Natural killer cell treated with Interleukin-12 subunit alpha and Interleukin-12 subunit beta and Interleukin-15 and Interleukin-18, amount 100 ng/mL, for 72 hours (primary cell): ENCODE data around the gene ZNF518B. TPM values are rescaled to one million over a fixed set of nuclear protein-coding genes. Genes with fewer than 3 reads are reported as not detected.
"Not testable (repeated sequence)": the region's sequence is repeated elsewhere in the genome, so short reads cannot be mapped to it uniquely, and the experiment has no call there.

ENCODE experiments used
- ATAC-seq, 2 donors: fragments of 150-1000 bp; cut with Tn5 transposase in 1 of 2; sonication (Bioruptor Pico), chemical (Tn5 transposase) in 1 of 2; 2 replicates each; pipeline ENCODE4 v1.10.0; 2021
- DNase-seq: peaks from one replicate; pipeline ENCODE4 v3.0.0; 2022; ENCODE audit warnings: low spot score
- H3K27ac Mint-ChIP-seq, 2 donors: 1 replicate in 1 of 2; 2 replicates in 1 of 2; pipeline ENCODE4 v1.8.0; 2022; ENCODE audit warnings: mixed read lengths in 2 of 2, mild to moderate bottlenecking in 1 of 2, moderate library complexity in 1 of 2
- H3K27me3 Mint-ChIP-seq, 2 donors: 1 replicate in 1 of 2; 2 replicates in 1 of 2; pipeline ENCODE4 v1.8.0; 2022; ENCODE audit warnings: mixed read lengths in 2 of 2
- H3K36me3 Mint-ChIP-seq: one replicate; pipeline ENCODE4 v1.8.0; 2022; ENCODE audit warnings: mixed read lengths
- H3K4me1 Mint-ChIP-seq, 2 donors: 1 replicate in 1 of 2; 2 replicates in 1 of 2; pipeline ENCODE4 v1.8.0; 2022; ENCODE audit warnings: low read depth in 2 of 2, mixed read lengths in 2 of 2, mild to moderate bottlenecking in 1 of 2
- H3K4me3 Mint-ChIP-seq: one replicate; pipeline ENCODE4 v1.8.0; 2022; ENCODE audit warnings: mixed read lengths
- H3K9me3 Mint-ChIP-seq: 2 replicates; pipeline ENCODE4 v1.8.0; 2022; ENCODE audit warnings: mixed read lengths
- total RNA-seq, 2 donors: library from RNA; stranded (reverse); gene quantifications; one replicate each; pipeline ENCODE4 v1.2.3, GENCODE V29; 2022

The ZNF518B gene
- total RNA-seq, 2 donors from 2014 or later: 15.3 to 28.6 TPM

GRCh38 chr4:10448991-10449390 is 8.2 kb downstream of the ZNF518B start:
- DNase-seq: no peak
- no peak overlapping the region for H3K27ac Mint-ChIP-seq
- H3K4me1 Mint-ChIP-seq: peaks cover 0 to 7% of the 10 kb centered on the region in 2 donors
- no peak for ATAC-seq
- peaks cover 9% of the 10 kb centered on the region for H3K9me3 Mint-ChIP-seq
- H3K36me3 Mint-ChIP-seq: peaks cover 73% of the 10 kb centered on the region
- H3K27me3 Mint-ChIP-seq: no peaks in the 10 kb centered on the region
- H3K4me3 Mint-ChIP-seq: no peak overlapping the region

- H3K4me1 Mint-ChIP-seq: peaks cover 0 to 5% of the 10 kb centered on the region in 2 donors
- ATAC-seq (no peak), DNase-seq (no peak)
- H3K9me3 Mint-ChIP-seq: peaks cover 17% of the 10 kb centered on the region
- H3K4me3 Mint-ChIP-seq: no peak overlapping the region
- no peak overlapping the region for H3K27ac Mint-ChIP-seq
- H3K27me3 Mint-ChIP-seq: no peaks in the 10 kb centered on the region
- H3K36me3 Mint-ChIP-seq: peaks cover 62% of the 10 kb centered on the region
These were observed 14.2 kb downstream of the ZNF518B start for GRCh38 chr4:10442976-10443375.

GRCh38 chr4:10441512-10441911 is 15.7 kb downstream of the ZNF518B start:
- DNase-seq (no peak), ATAC-seq (no peak)
- H3K4me1 Mint-ChIP-seq: no peaks in the 10 kb centered on the region
- no peak overlapping the region for H3K27ac Mint-ChIP-seq
- peaks cover 50% of the 10 kb centered on the region for H3K36me3 Mint-ChIP-seq
- H3K9me3 Mint-ChIP-seq: peaks cover 11% of the 10 kb centered on the region
- H3K27me3 Mint-ChIP-seq: no peaks in the 10 kb centered on the region
- H3K4me3 Mint-ChIP-seq: no peak overlapping the region

- Mint-ChIP-seq H3K27ac (no peak overlapping the region), H3K9me3 (peaks cover 11% of the 10 kb centered on the region), H3K4me3 (no peak overlapping the region), H3K4me1 (no peaks in the 10 kb centered on the region), H3K27me3 (no peaks in the 10 kb centered on the region), H3K36me3 (peaks cover 30% of the 10 kb centered on the region)
- no peak for DNase-seq
- no peak for ATAC-seq
These were observed 18.3 kb downstream of the ZNF518B start for GRCh38 chr4:10438924-10439323.

- Mint-ChIP-seq H3K27me3 (no peaks in the 10 kb centered on the region), H3K36me3 (peaks cover 20% of the 10 kb centered on the region), H3K9me3 (peaks cover 4% of the 10 kb centered on the region), H3K4me1 (no peaks in the 10 kb centered on the region), H3K4me3 (no peak overlapping the region), H3K27ac (no peak overlapping the region)
- ATAC-seq: no peak
- DNase-seq: no peak
These were observed 19.5 kb downstream of the ZNF518B start for GRCh38 chr4:10437735-10438134.

GRCh38 chr4:10427680-10428079 is 29.5 kb downstream of the ZNF518B start:
- H3K9me3 Mint-ChIP-seq, H3K4me1 Mint-ChIP-seq, H3K27ac Mint-ChIP-seq, H3K36me3 Mint-ChIP-seq, ATAC-seq, H3K4me3 Mint-ChIP-seq, DNase-seq: not testable (repeated sequence)
- H3K27me3 Mint-ChIP-seq: peaks cover 13 to 19% of the 10 kb centered on the region in 2 donors

GRCh38 chr4:10421344-10422055 is 35.7 kb downstream of the ZNF518B start:
- Mint-ChIP-seq H3K27ac (no peak overlapping the region), H3K4me1 (peaks cover 0 to 3% of the 10 kb centered on the region in 2 donors), H3K9me3 (peaks cover 8% of the 10 kb centered on the region), H3K36me3 (peaks cover 10% of the 10 kb centered on the region), H3K27me3 (peaks cover 5 to 14% of the 10 kb centered on the region in 2 donors), H3K4me3 (no peak overlapping the region)
- no peak for ATAC-seq
- DNase-seq: no peak

GRCh38 chr4:10417740-10418139 is 39.5 kb downstream of the ZNF518B start:
- DNase-seq (no peak), ATAC-seq (no peak)
- no peak overlapping the region for H3K27ac Mint-ChIP-seq
- peaks cover 0 to 3% of the 10 kb centered on the region in 2 donors for H3K4me1 Mint-ChIP-seq
- no peaks in the 10 kb centered on the region for H3K27me3 Mint-ChIP-seq
- peaks cover 3% of the 10 kb centered on the region for H3K9me3 Mint-ChIP-seq
- no peak overlapping the region for H3K4me3 Mint-ChIP-seq
- no peaks in the 10 kb centered on the region for H3K36me3 Mint-ChIP-seq

GRCh38 chr4:10416441-10416840 is 40.8 kb downstream of the ZNF518B start:
- Mint-ChIP-seq H3K27me3 (no peaks in the 10 kb centered on the region), H3K27ac (no peak overlapping the region), H3K36me3 (no peaks in the 10 kb centered on the region), H3K9me3 (peaks cover 3% of the 10 kb centered on the region), H3K4me3 (no peak overlapping the region), H3K4me1 (peaks cover 0 to 3% of the 10 kb centered on the region in 2 donors)
- DNase-seq (no peak), ATAC-seq (no peak)

- DNase-seq: no peak
- Mint-ChIP-seq H3K4me3 (no peak overlapping the region), H3K36me3 (no peaks in the 10 kb centered on the region), H3K4me1 (peaks cover 0 to 3% of the 10 kb centered on the region in 2 donors), H3K9me3 (no peaks in the 10 kb centered on the region), H3K27me3 (no peaks in the 10 kb centered on the region), H3K27ac (no peak overlapping the region)
- no peak for ATAC-seq
These were observed 44.0 kb downstream of the ZNF518B start for GRCh38 chr4:10413177-10413576.

- ATAC-seq: no peak
- H3K4me3 Mint-ChIP-seq: no peak overlapping the region
These were observed 51.6 kb downstream of the ZNF518B start for GRCh38 chr4:10405672-10406071.

GRCh38 chr4:10403633-10404445 is 53.4 kb downstream of the ZNF518B start:
- Mint-ChIP-seq H3K27me3 (peaks cover 0 to 18% of the 10 kb centered on the region in 2 donors), H3K36me3 (no peaks in the 10 kb centered on the region), H3K4me3 (no peak overlapping the region), H3K27ac (no peak overlapping the region), H3K9me3 (no peaks in the 10 kb centered on the region), H3K4me1 (no peaks in the 10 kb centered on the region)
- DNase-seq (no peak), ATAC-seq (no peak)

More at GRCh38 chr4:10405672-10406071, 51.6 kb downstream of the ZNF518B start:
- no peak overlapping the region for H3K27ac Mint-ChIP-seq
- H3K27me3 Mint-ChIP-seq: peaks cover 0 to 18% of the 10 kb centered on the region in 2 donors
- DNase-seq: no peak
- no peaks in the 10 kb centered on the region for H3K4me1 Mint-ChIP-seq
- no peaks in the 10 kb centered on the region for H3K36me3 Mint-ChIP-seq
- H3K9me3 Mint-ChIP-seq: no peaks in the 10 kb centered on the region

- H3K4me3 Mint-ChIP-seq: no peak overlapping the region
- peaks cover 8% of the 10 kb centered on the region for H3K9me3 Mint-ChIP-seq
- DNase-seq (no peak), ATAC-seq (peak in 1 of 2 donors; percentile 28)
- H3K36me3 Mint-ChIP-seq: peaks cover 9% of the 10 kb centered on the region
- no peaks in the 10 kb centered on the region for H3K4me1 Mint-ChIP-seq
- H3K27me3 Mint-ChIP-seq: peaks cover 20 to 32% of the 10 kb centered on the region in 2 donors
- H3K27ac Mint-ChIP-seq: no peak overlapping the region
These were observed 61.1 kb downstream of the ZNF518B start for GRCh38 chr4:10395971-10396580.
